ENCODE data around the gene RBM47. TPM values are rescaled to one million over a fixed set of nuclear protein-coding genes. Genes with fewer than 3 reads are reported as not detected.

The RBM47 gene
- total RNA-seq, 1 donor from 2014 or later, result 143 TPM

- no peak for DNase-seq (ENCODE audit: low spot score)
Observed at GRCh38 chr4:40623707-40624106, 6.0 kb downstream of the RBM47 start.

GRCh38 chr4:40622913-40623312 is 6.8 kb downstream of the RBM47 start:
- peak; percentile 59 for DNase-seq (ENCODE audit: low spot score)

- DNase-seq (ENCODE audit: low spot score), result peak; percentile 83
Observed at GRCh38 chr4:40621592-40622512, 7.8 kb downstream of the RBM47 start.

- DNase-seq (ENCODE audit: low spot score), result no peak
Observed at GRCh38 chr4:40621229-40621591, 8.5 kb downstream of the RBM47 start.

GRCh38 chr4:40619600-40619999 is 10.1 kb downstream of the RBM47 start:
- no peak for DNase-seq (ENCODE audit: low spot score)

- DNase-seq (ENCODE audit: low spot score), result no peak
Observed at GRCh38 chr4:40617872-40618271, 11.8 kb downstream of the RBM47 start.

- no peak for DNase-seq (ENCODE audit: low spot score)
Observed at GRCh38 chr4:40614031-40614430, 15.6 kb downstream of the RBM47 start.

- no peak for DNase-seq (ENCODE audit: low spot score)
Observed at GRCh38 chr4:40613456-40613855, 16.2 kb downstream of the RBM47 start.

GRCh38 chr4:40612831-40613230 is 16.8 kb downstream of the RBM47 start:
- no peak for DNase-seq (ENCODE audit: low spot score)

GRCh38 chr4:40612283-40612682 is 17.4 kb downstream of the RBM47 start:
- DNase-seq (ENCODE audit: low spot score), result no peak

- no peak for DNase-seq (ENCODE audit: low spot score)
Observed at GRCh38 chr4:40608628-40609027, 21.0 kb downstream of the RBM47 start.

GRCh38 chr4:40607221-40607620 is 22.4 kb downstream of the RBM47 start:
- DNase-seq (ENCODE audit: low spot score), result no peak

- DNase-seq (ENCODE audit: low spot score), result no peak
Observed at GRCh38 chr4:40606239-40606767, 23.4 kb downstream of the RBM47 start.

GRCh38 chr4:40603281-40603680 is 26.4 kb downstream of the RBM47 start:
- no peak for DNase-seq (ENCODE audit: low spot score)

- DNase-seq (ENCODE audit: low spot score), result no peak
Observed at GRCh38 chr4:40601641-40602040, 28.0 kb downstream of the RBM47 start.

- no peak for DNase-seq (ENCODE audit: low spot score)
Observed at GRCh38 chr4:40600850-40601249, 28.8 kb downstream of the RBM47 start.

- no peak for DNase-seq (ENCODE audit: low spot score)
Observed at GRCh38 chr4:40599431-40599830, 30.2 kb downstream of the RBM47 start.

GRCh38 chr4:40596522-40596921 is 33.1 kb downstream of the RBM47 start:
- DNase-seq (ENCODE audit: low spot score), result no peak

GRCh38 chr4:40595981-40596380 is 33.7 kb downstream of the RBM47 start:
- DNase-seq (ENCODE audit: low spot score), result no peak

- DNase-seq (ENCODE audit: low spot score), result no peak
Observed at GRCh38 chr4:40594261-40595178, 35.1 kb downstream of the RBM47 start.

GRCh38 chr4:40592034-40592433 is 37.6 kb downstream of the RBM47 start:
- DNase-seq (ENCODE audit: low spot score), result no peak

- DNase-seq (ENCODE audit: low spot score), result no peak
Observed at GRCh38 chr4:40587826-40588225, 41.8 kb downstream of the RBM47 start.

All from mucosa of gallbladder (tissue), 1 donor.